Tibial nerve (tissue), 4 donors: Measurements from ENCODE around the gene FBN1. TPM values are rescaled to one million over a fixed set of nuclear protein-coding genes. Genes with fewer than 3 reads are reported as not detected.

Experiments used
- DNase-seq, 2 donors: peaks; one replicate each; pipeline ENCODE4 v3.0.0-alpha.2; 2019; ENCODE audit warnings: low spot score in 2 of 2
- H3K27ac ChIP-seq, 4 donors: fragments of 200-600 bp; sonication (generic) in 3 of 4; one replicate each; pipeline ENCODE4 v1.5.1; 2017 to 2019; ENCODE audit warnings: mild to moderate bottlenecking in 1 of 4
- H3K27me3 ChIP-seq, 2 donors: fragments of 200-600 bp; sonication (generic) in 1 of 2; one replicate each; pipeline versions ENCODE4 v1.5.1 to v1.6.0; 2017 to 2019
- H3K36me3 ChIP-seq, 3 donors: fragments of 200-600 bp; sonication (generic); one replicate each; pipeline ENCODE4 v1.5.1; 2018 to 2019
- H3K4me1 ChIP-seq, 4 donors: fragments of 200-600 bp; sonication (generic) in 3 of 4; one replicate each; pipeline ENCODE4 v1.5.1; 2017 to 2019
- H3K4me3 ChIP-seq, 4 donors: fragments of 200-600 bp; sonication (generic) in 3 of 4; one replicate each; pipeline ENCODE4 v1.5.1; 2017 to 2019; ENCODE audit warnings: mild to moderate bottlenecking in 1 of 4, moderate library complexity in 1 of 4
- H3K9me3 ChIP-seq, 4 donors: fragments of 200-600 bp; sonication (generic) in 3 of 4; one replicate each; pipeline ENCODE4 v1.5.1; 2017 to 2019
- CTCF ChIP-seq, 5 experiments: fragments of 200-600 bp in 3 of 5; fragments of 450-650 bp in 2 of 5; sonication (generic) in 3 of 5; IDR thresholded peaks; one replicate each; pipeline ENCODE4 v1.5.1; 2016 to 2019; ENCODE audit warnings: antibody characterized with exemption in 5 of 5, mild to moderate bottlenecking in 3 of 5, moderate library complexity in 2 of 5
- EP300 ChIP-seq, 2 donors: sonication (generic); formaldehyde crosslinking; IDR thresholded peaks; one replicate each; pipeline ENCODE4 v1.6.1; 2017; ENCODE audit warnings: antibody characterized with exemption in 2 of 2, mild to moderate bottlenecking in 1 of 2
- POLR2A ChIP-seq, 2 donors: fragments of 450-650 bp; IDR thresholded peaks; one replicate each; pipeline ENCODE4 v1.6.1; 2017; ENCODE audit warnings: antibody characterized with exemption in 2 of 2, mild to moderate bottlenecking in 2 of 2, moderate library complexity in 2 of 2
- WGBS, 2 donors: methylation state at CpG; one replicate each; pipeline ENCODE4 v1.1.5; 2018; 5-methylcytosine and 5-hydroxymethylcytosine counted together
- total RNA-seq, 4 donors: library from RNA; depleted of rRNA; stranded (reverse); fragments of >200 nt; gene quantifications; one replicate each; pipeline ENCODE4 v1.1.0, GENCODE V29; 2016

FBN1 gene
- total RNA-seq, 4 donors from 2014 or later: 144 to 293 (median 234) TPM

- Histone ChIP-seq H3K9me3 (no peaks in the 10 kb centered on the region), H3K4me3 (no peak overlapping the region), H3K4me1 (peaks cover 0 to 4% (median 0%) of the 10 kb centered on the region in 4 donors), H3K27ac (peak overlapping the region in 1 of 4 donors; percentile 10), H3K36me3 (peaks cover 0 to 97% (median 3%) of the 10 kb centered on the region in 3 donors), H3K27me3 (no peaks in the 10 kb centered on the region)
- WGBS, 2 donors: 94% methylated on average over 1 of the region's 1 CpG
- TF ChIP-seq EP300 (IDR thresholded peaks at IDR 0.05) (no peak), POLR2A (IDR thresholded peaks at IDR 0.05) (no peak), CTCF (IDR thresholded peaks at IDR 0.05) (no peak)
- DNase-seq: no peak
Measured at GRCh38 chr15:48447058-48447457, 198.5 kb downstream of the FBN1 start.

DNA sequence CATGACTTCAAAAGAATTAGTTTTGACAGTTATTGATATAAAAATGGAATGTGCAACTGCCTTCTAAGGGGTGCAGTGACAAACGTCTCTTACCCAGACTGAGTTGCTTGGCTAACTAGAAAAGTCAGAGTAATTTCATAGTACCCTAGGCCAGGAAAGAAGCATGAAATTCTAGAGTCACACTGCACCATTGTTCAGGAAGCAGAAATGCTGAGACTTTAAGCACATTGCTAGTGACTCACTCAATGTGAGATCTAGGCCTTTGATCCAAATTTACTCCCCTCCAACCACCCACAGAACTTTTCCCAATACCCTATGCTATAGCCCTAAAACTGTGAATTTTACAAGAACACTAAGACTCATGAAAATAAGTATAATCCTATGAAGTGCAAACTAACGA, 203.5 kb downstream of the FBN1 start:
- 64 to 74% methylated on average over 2 of the region's 2 CpGs for WGBS, 2 donors
- Histone ChIP-seq H3K27ac (no peak overlapping the region), H3K9me3 (no peaks in the 10 kb centered on the region), H3K36me3 (peaks cover 0 to 93% (median 3%) of the 10 kb centered on the region in 3 donors), H3K4me3 (no peak overlapping the region), H3K27me3 (no peaks in the 10 kb centered on the region), H3K4me1 (peaks cover 0 to 12% (median 7%) of the 10 kb centered on the region in 4 donors)
- TF ChIP-seq CTCF (IDR thresholded peaks at IDR 0.05) (no peak), POLR2A (IDR thresholded peaks at IDR 0.05) (no peak), EP300 (IDR thresholded peaks at IDR 0.05) (no peak)
- DNase-seq: no peak

DNA sequence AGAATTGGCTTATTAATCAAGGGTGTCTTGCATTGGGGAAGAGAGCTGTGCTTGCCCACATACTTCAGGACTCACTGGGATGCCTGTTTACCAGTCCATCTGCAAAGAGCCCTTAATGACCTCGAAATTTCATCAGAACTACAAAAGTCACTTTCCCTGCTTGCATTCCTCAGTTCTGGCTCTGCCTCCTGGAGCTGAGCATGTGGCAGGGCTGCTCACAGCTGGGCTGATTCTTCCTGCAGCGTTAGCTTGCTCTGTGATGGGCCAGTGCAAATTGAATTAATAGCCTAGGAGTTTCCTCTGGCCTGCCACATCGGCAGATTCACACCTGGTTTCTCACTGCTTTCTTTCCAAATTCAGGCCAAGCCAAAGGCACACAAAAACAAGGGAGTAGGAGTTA, 205.4 kb downstream of the FBN1 start:
- peak in 1 of 2 donors; percentile 51 for DNase-seq
- Histone ChIP-seq H3K9me3 (no peaks in the 10 kb centered on the region), H3K36me3 (peaks cover 0 to 93% (median 3%) of the 10 kb centered on the region in 3 donors), H3K27me3 (no peaks in the 10 kb centered on the region), H3K4me1 (peaks cover 0 to 12% (median 7%) of the 10 kb centered on the region in 4 donors), H3K4me3 (no peak overlapping the region), H3K27ac (peak overlapping the region in 2 of 4 donors; percentile 23 to 51)
- TF ChIP-seq EP300 (IDR thresholded peaks at IDR 0.05): peak in 1 of 2 donors; percentile 63
- TF ChIP-seq CTCF (IDR thresholded peaks at IDR 0.05): no peak
- WGBS, 2 donors: 27 to 29% methylated on average over 3 of the region's 3 CpGs

GRCh38 chr15:48437178-48437577, 208.3 kb downstream of the FBN1 start:
- Histone ChIP-seq H3K27ac (no peak overlapping the region), H3K27me3 (no peaks in the 10 kb centered on the region), H3K4me1 (peaks cover 0 to 12% (median 7%) of the 10 kb centered on the region in 4 donors), H3K9me3 (no peaks in the 10 kb centered on the region), H3K36me3 (peaks cover 0 to 95% (median 4%) of the 10 kb centered on the region in 3 donors), H3K4me3 (no peak overlapping the region)
- TF ChIP-seq EP300 (IDR thresholded peaks at IDR 0.05) (no peak), CTCF (IDR thresholded peaks at IDR 0.05) (no peak), POLR2A (IDR thresholded peaks at IDR 0.05) (no peak)
- no peak for DNase-seq
- 69 to 70% methylated on average over 3 of the region's 3 CpGs for WGBS, 2 donors

DNA sequence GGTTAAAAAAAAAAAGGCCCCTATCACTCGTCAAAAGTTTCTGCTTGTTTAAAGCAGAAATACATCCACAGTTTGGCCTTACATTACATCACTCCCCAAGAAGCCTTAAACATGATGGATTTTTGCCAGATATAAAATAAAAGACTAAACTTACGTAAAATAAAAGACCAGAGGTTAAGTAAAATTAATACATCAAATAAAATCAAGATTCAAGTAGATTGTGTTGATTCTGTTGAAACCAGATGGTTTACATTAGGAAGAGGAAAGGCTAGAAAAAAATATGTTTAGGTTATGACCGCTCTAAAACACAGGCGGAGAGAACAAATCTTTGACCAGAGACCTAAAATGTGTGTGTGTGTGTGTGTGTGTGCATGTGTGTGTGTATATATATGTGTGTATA, 210.2 kb downstream of the FBN1 start:
- Histone ChIP-seq H3K36me3 (peaks cover 0 to 97% (median 4%) of the 10 kb centered on the region in 3 donors), H3K4me3 (no peak overlapping the region), H3K9me3 (no peaks in the 10 kb centered on the region), H3K4me1 (peaks cover 0 to 9% (median 5%) of the 10 kb centered on the region in 4 donors), H3K27me3 (no peaks in the 10 kb centered on the region), H3K27ac (no peak overlapping the region)
- no peak for DNase-seq
- TF ChIP-seq EP300 (IDR thresholded peaks at IDR 0.05): no peak
- 65 to 70% methylated on average over 4 of the region's 4 CpGs for WGBS, 2 donors
